Measurements from ENCODE around the gene PAK3.

DNA sequence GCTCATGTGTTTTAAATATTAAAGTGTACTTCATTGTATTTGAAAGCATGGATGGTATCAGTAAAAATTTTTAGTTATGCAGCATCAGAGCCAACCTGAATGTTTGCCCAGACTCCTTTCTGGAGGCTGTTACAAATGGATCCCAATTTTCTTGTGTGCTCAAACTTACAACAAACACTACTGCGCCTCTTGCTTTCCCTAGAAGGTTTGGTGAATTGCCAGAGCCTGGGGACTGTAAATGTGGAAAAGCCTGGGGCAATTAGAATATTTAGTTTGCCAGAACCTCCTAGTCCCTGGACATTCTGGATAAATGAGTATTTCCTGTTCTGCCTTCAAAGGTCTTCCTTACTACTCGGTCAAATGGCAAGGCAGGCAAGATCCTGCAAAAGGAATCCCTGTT is 169.5 kb downstream of the PAK3 start:
- TF ChIP-seq, protein P1, sequence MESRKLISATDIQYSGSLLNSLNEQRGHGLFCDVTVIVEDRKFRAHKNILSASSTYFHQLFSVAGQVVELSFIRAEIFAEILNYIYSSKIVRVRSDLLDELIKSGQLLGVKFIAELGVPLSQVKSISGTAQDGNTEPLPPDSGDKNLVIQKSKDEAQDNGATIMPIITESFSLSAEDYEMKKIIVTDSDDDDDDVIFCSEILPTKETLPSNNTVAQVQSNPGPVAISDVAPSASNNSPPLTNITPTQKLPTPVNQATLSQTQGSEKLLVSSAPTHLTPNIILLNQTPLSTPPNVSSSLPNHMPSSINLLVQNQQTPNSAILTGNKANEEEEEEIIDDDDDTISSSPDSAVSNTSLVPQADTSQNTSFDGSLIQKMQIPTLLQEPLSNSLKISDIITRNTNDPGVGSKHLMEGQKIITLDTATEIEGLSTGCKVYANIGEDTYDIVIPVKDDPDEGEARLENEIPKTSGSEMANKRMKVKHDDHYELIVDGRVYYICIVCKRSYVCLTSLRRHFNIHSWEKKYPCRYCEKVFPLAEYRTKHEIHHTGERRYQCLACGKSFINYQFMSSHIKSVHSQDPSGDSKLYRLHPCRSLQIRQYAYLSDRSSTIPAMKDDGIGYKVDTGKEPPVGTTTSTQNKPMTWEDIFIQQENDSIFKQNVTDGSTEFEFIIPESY (CRISPR knock-in tag; IDR thresholded peaks at IDR 0.05), result no peak
- TF ChIP-seq, protein P2, sequence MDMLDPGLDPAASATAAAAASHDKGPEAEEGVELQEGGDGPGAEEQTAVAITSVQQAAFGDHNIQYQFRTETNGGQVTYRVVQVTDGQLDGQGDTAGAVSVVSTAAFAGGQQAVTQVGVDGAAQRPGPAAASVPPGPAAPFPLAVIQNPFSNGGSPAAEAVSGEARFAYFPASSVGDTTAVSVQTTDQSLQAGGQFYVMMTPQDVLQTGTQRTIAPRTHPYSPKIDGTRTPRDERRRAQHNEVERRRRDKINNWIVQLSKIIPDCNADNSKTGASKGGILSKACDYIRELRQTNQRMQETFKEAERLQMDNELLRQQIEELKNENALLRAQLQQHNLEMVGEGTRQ (CRISPR knock-in tag; IDR thresholded peaks at IDR 0.05), result no peak
- no peak for TF ChIP-seq JUND (IDR thresholded peaks at IDR 0.05; ENCODE audit: borderline replicate concordance, low read depth, low read length)
- TF ChIP-seq JUND (tag; IDR thresholded peaks at IDR 0.05; ENCODE audit: borderline replicate concordance, low read depth, low read length), result no peak
- TF ChIP-seq TRIM25 (IDR thresholded peaks at IDR 0.05; ENCODE audit: borderline replicate concordance), result no peak
- TF ChIP-seq CTCF (IDR thresholded peaks at IDR 0.05 in 2 of 3, conservative IDR thresholded peaks at IDR 0.05 in 1 of 3; ENCODE audit: insufficient read depth in 2 of 3, low read depth in 1 of 3, low read length in 3 of 3), result no peak
- TF ChIP-seq ARHGAP35 (IDR thresholded peaks at IDR 0.05; ENCODE audit: partially characterized antibody), result no peak
